Osteocyte (in vitro differentiated cells): ENCODE data around the gene LTB. TPM values are rescaled to one million over a fixed set of nuclear protein-coding genes. Genes with fewer than 3 reads are reported as not detected.

Experiments used
- DNase-seq: peaks from one replicate; pipeline ENCODE4 v3.0.0; 2021; ENCODE audit warnings: mixed read lengths; ENCODE audit not compliant: unreplicated experiment; ENCODE audit errors: extremely low spot score
- H3K27ac Mint-ChIP-seq: one replicate; pipeline ENCODE4 v1.8.0; 2021; ENCODE audit warnings: mild to moderate bottlenecking, mixed read lengths; ENCODE audit not compliant: unreplicated experiment
- H3K27me3 Mint-ChIP-seq: one replicate; pipeline ENCODE4 v1.8.0; 2021; ENCODE audit warnings: mixed read lengths; ENCODE audit not compliant: unreplicated experiment
- H3K36me3 Mint-ChIP-seq: one replicate; pipeline ENCODE4 v1.8.0; 2021; ENCODE audit warnings: mixed read lengths; ENCODE audit not compliant: unreplicated experiment
- H3K4me1 Mint-ChIP-seq: one replicate; pipeline ENCODE4 v1.8.0; 2021; ENCODE audit warnings: mixed read lengths; ENCODE audit not compliant: unreplicated experiment
- H3K4me3 Mint-ChIP-seq: one replicate; pipeline ENCODE4 v1.8.0; 2021; ENCODE audit warnings: mild to moderate bottlenecking, moderate library complexity, mixed read lengths; ENCODE audit not compliant: unreplicated experiment
- H3K9me3 Mint-ChIP-seq: one replicate; pipeline ENCODE4 v1.8.0; 2021; ENCODE audit warnings: mixed read lengths; ENCODE audit not compliant: unreplicated experiment
- CTCF ChIP-seq: fragments of 200-600 bp; sonication (generic); IDR thresholded peaks from 2 replicates; pipeline ENCODE4 v1.5.0; 2021; ENCODE audit warnings: antibody characterized with exemption, mild to moderate bottlenecking, moderate library complexity
- long read RNA-seq: library from polyadenylated mRNA; unstranded; transcript quantifications from one replicate; pipeline ENCODE4 v2.0.0, GENCODE V29; 2021
- total RNA-seq: library from RNA; stranded (reverse); gene quantifications from 2 replicates; pipeline ENCODE4 v1.2.1, GENCODE V29; 2021

The LTB gene
- not detected in 2 replicates for total RNA-seq
- long read RNA-seq, result 0 reads

GRCh38 chr6:31582230-31582643 lies at the start of gene LTB:
Gene LTB, minus strand, starts transcription at chr6:31582424. Its CDS starts 7 bp downstream, at chr6:31582417.
- no peak for DNase-seq
- Mint-ChIP-seq H3K27ac (peak within 1 kb of the TSS; percentile 90), H3K4me3 (peak within 1 kb of the TSS; percentile 96), H3K9me3 (no peaks in the 10 kb centered on the region), H3K4me1 (peaks cover 16% of the 10 kb centered on the region), H3K36me3 (no peaks in the 10 kb centered on the region), H3K27me3 (no peaks in the 10 kb centered on the region)
- TF ChIP-seq CTCF, result no peak

- Mint-ChIP-seq H3K27ac (no peak overlapping the region), H3K4me1 (peaks cover 2% of the 10 kb centered on the region), H3K4me3 (no peak overlapping the region), H3K27me3 (no peaks in the 10 kb centered on the region), H3K36me3 (peaks cover 53% of the 10 kb centered on the region), H3K9me3 (no peaks in the 10 kb centered on the region)
- no peak for TF ChIP-seq CTCF
- DNase-seq, result no peak
Measured at GRCh38 chr6:31631681-31632278, 49.6 kb upstream of the LTB start.

- no peak overlapping the region for H3K27ac Mint-ChIP-seq
- no peak for TF ChIP-seq CTCF
Measured at GRCh38 chr6:31631209-31631608, 49.0 kb upstream of the LTB start.

GRCh38 chr6:31630177-31630934 lies 48.1 kb upstream of the LTB start:
- H3K36me3 Mint-ChIP-seq, result peaks cover 56% of the 10 kb centered on the region
- no peak for TF ChIP-seq CTCF
- H3K4me1 Mint-ChIP-seq, result peaks cover 2% of the 10 kb centered on the region
- no peak for DNase-seq
- H3K27ac Mint-ChIP-seq, result no peak overlapping the region
- no peaks in the 10 kb centered on the region for H3K9me3 Mint-ChIP-seq
- H3K27me3 Mint-ChIP-seq, result no peaks in the 10 kb centered on the region
- no peak overlapping the region for H3K4me3 Mint-ChIP-seq

More at GRCh38 chr6:31631209-31631608, 49.0 kb upstream of the LTB start:
- peaks cover 2% of the 10 kb centered on the region for H3K4me1 Mint-ChIP-seq
- no peak for DNase-seq
- no peaks in the 10 kb centered on the region for H3K27me3 Mint-ChIP-seq
- H3K9me3 Mint-ChIP-seq, result no peaks in the 10 kb centered on the region
- no peak overlapping the region for H3K4me3 Mint-ChIP-seq
- H3K36me3 Mint-ChIP-seq, result peaks cover 55% of the 10 kb centered on the region

- no peak for TF ChIP-seq CTCF
- H3K36me3 Mint-ChIP-seq, result peaks cover 59% of the 10 kb centered on the region
- H3K4me3 Mint-ChIP-seq, result no peak overlapping the region
- H3K4me1 Mint-ChIP-seq, result peaks cover 1% of the 10 kb centered on the region
- no peaks in the 10 kb centered on the region for H3K27me3 Mint-ChIP-seq
- no peaks in the 10 kb centered on the region for H3K9me3 Mint-ChIP-seq
- no peak overlapping the region for H3K27ac Mint-ChIP-seq
- DNase-seq, result no peak
Measured at GRCh38 chr6:31629014-31629413, 46.8 kb upstream of the LTB start.
